PFSK-1 (cell line): ENCODE measurements around the gene DCXR.

Experiments
- FOXP2 ChIP-seq: optimal IDR thresholded peaks from 2 replicates; pipeline ENCODE3; 2011; ENCODE audit warnings: borderline replicate concordance, control low read depth, inconsistent platforms; ENCODE audit not compliant: insufficient read depth; ENCODE audit errors: extremely low read length, extremely low read depth
- POLR2AphosphoS5 ChIP-seq: IDR thresholded peaks from 2 replicates; pipeline ENCODE4 v1.6.1; 2012; ENCODE audit warnings: low read depth, mild to moderate bottlenecking, control low read depth, low read length, moderate library complexity
- SIN3A ChIP-seq: IDR thresholded peaks from 2 replicates; pipeline ENCODE4 v1.6.1; 2012; ENCODE audit warnings: mild to moderate bottlenecking, low read length, moderate library complexity, borderline replicate concordance; ENCODE audit not compliant: insufficient read depth
- TAF1 ChIP-seq: IDR thresholded peaks from 2 replicates; pipeline ENCODE4 v1.6.1; 2012; ENCODE audit warnings: low read length, control low read depth, borderline replicate concordance; ENCODE audit not compliant: insufficient read depth
- TF ChIP-seq, protein P1 (sequence below), 2 experiments: IDR thresholded peaks; 2 replicates each; pipeline versions ENCODE4 v1.6.1 to v1.8.0; 2011 to 2012; ENCODE audit warnings: low read depth in 2 of 2, low read length in 2 of 2, control low read depth in 1 of 2, inconsistent platforms in 1 of 2, mild to moderate bottlenecking in 1 of 2, moderate library complexity in 1 of 2; ENCODE audit not compliant: insufficient read depth in 1 of 2

DCXR gene

DNA sequence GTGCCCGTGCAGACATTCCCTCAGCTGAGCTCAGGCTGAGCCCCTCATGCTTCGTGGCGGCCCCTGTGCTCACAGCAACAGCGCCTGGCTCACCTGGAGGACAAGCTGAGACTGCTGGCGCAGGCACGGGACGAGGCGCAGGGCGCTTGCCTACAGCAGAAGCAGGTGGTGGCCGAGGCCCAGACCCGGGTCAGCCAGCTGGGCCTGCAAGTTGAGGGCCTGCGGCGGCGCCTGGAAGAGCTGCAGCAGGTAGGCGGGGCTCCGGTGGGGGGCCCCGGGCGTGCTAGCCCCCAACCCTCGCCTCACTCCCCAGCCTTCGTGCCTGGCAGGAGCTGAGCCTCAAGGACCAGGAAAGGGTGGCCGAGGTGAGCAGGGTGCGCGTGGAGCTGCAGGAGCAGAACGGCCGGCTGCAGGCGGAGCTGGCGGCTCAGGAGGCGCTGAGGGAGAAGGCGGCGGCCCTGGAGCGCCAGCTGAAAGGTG is 7.5 kb downstream of the DCXR start:
- no peak for TF ChIP-seq POLR2AphosphoS5
- TF ChIP-seq, protein P1, sequence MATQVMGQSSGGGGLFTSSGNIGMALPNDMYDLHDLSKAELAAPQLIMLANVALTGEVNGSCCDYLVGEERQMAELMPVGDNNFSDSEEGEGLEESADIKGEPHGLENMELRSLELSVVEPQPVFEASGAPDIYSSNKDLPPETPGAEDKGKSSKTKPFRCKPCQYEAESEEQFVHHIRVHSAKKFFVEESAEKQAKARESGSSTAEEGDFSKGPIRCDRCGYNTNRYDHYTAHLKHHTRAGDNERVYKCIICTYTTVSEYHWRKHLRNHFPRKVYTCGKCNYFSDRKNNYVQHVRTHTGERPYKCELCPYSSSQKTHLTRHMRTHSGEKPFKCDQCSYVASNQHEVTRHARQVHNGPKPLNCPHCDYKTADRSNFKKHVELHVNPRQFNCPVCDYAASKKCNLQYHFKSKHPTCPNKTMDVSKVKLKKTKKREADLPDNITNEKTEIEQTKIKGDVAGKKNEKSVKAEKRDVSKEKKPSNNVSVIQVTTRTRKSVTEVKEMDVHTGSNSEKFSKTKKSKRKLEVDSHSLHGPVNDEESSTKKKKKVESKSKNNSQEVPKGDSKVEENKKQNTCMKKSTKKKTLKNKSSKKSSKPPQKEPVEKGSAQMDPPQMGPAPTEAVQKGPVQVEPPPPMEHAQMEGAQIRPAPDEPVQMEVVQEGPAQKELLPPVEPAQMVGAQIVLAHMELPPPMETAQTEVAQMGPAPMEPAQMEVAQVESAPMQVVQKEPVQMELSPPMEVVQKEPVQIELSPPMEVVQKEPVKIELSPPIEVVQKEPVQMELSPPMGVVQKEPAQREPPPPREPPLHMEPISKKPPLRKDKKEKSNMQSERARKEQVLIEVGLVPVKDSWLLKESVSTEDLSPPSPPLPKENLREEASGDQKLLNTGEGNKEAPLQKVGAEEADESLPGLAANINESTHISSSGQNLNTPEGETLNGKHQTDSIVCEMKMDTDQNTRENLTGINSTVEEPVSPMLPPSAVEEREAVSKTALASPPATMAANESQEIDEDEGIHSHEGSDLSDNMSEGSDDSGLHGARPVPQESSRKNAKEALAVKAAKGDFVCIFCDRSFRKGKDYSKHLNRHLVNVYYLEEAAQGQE (IDR thresholded peaks at IDR 0.05; ENCODE audit: insufficient read depth in 1 of 2, low read depth in 2 of 2, low read length in 2 of 2): no peak
- TF ChIP-seq FOXP2: no peak
- no peak for TF ChIP-seq TAF1
- no peak for TF ChIP-seq SIN3A

DNA sequence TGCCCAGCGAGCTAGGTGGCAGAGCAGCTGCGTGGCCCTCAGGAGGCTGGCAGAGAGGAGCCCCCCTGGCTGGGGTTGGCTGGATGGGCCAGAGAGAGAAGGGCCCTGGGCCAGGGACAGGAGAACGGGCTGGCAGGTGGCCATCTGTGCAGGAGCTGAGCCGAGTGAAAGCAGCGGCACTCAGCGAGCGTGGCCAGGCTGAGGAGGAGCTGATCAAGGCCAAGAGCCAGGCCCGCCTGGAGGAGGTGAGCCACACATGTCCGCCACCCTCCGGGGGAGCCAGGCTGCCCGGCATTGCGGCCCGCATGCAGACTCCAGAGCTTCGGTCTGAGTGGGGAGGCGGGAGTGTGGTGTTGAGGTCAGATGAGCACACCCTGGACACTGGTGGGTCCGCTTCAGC is 8.1 kb downstream of the DCXR start:
- no peak for TF ChIP-seq POLR2AphosphoS5
- no peak for TF ChIP-seq FOXP2
- TF ChIP-seq SIN3A: no peak
- TF ChIP-seq, protein P1 (IDR thresholded peaks at IDR 0.05; ENCODE audit: insufficient read depth in 1 of 2, low read depth in 2 of 2, low read length in 2 of 2): no peak
- TF ChIP-seq TAF1: no peak

DNA sequence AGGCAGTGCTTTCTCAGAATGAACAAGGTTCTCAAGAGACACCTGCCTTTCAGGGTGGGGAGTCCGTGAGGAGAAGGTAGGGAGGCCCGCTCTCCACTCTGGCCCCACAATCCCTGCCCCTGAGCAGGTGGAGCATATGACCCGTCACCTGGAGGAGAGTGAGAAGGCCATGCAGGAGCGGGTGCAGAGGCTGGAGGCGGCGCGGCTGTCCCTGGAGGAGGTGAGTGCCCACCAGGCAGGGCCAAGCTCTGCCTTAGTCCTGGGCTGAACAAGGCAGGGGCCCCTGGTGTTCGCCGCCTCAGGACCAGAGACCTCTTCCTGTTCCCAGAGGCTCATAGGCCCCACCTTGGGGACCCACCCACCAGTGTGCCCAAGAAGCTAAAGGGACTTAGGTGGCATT is 8.5 kb downstream of the DCXR start:
- TF ChIP-seq POLR2AphosphoS5 (no peak), SIN3A (no peak), TAF1 (no peak), FOXP2 (no peak)
- TF ChIP-seq, protein P1 (IDR thresholded peaks at IDR 0.05; ENCODE audit: insufficient read depth in 1 of 2, low read depth in 2 of 2, low read length in 2 of 2): no peak

DNA sequence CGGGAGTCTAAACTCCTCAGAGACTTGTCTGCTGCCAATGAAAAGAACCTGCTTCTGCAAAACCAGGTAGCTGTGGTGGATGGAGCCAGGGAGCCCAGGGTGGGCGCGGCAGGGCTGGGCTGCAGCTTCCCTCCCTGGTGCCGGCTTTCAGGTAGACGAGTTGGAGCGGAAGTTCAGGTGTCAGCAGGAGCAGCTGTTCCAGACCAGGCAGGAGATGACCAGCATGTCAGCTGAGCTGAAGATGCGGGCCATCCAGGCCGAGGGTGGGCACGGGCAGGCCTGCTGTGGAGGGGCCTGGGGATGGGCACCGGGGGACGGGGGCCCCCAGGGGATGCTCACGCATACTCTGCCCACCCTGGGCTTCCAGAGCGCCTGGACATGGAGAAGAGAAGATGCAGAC is 9.3 kb downstream of the DCXR start:
- no peak for TF ChIP-seq SIN3A
- TF ChIP-seq, protein P1 (IDR thresholded peaks at IDR 0.05; ENCODE audit: insufficient read depth in 1 of 2, low read depth in 2 of 2, low read length in 2 of 2): no peak
- no peak for TF ChIP-seq FOXP2
- no peak for TF ChIP-seq TAF1
- TF ChIP-seq POLR2AphosphoS5: no peak

DNA sequence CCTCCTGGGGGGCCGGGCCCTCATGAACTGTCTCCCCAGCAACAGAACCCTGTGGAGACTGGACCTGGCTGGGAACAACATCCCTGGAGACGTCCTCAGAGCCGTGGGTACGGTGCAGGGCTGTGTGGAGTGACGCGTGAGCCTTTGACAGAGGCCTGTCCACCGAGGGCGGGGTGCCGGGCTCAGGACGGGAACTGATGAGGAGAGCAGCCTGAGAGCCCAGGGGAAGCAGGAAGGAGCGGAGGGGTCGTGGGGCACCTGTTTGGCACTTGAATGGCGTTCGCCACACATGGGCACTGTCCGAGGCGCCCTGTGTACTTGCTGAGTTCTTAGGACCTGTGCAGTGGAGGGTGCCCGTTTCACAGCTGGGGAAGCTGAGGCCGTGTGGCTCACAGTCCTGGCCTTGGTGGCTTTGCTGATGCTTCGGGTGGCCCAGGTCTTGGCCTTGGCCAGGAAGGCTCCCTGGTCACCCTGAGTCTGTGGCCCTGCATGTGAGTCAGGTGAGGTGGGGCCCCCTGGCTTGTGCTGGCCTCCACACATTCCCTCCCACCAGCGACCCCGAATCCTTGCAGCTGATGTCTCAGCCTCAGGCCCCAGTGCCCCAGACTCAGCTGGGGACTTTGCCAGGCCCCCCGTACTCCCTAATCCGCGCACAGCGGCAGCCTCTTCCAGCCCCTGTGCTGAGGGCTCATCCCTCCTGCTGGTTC is 11.9 kb downstream of the DCXR start:
- TF ChIP-seq TAF1 (no peak), SIN3A (no peak), POLR2AphosphoS5 (no peak), FOXP2 (no peak)
- TF ChIP-seq, protein P1 (IDR thresholded peaks at IDR 0.05; ENCODE audit: insufficient read depth in 1 of 2, low read depth in 2 of 2, low read length in 2 of 2): no peak
